ENCODE measurements around the gene HRNR. TPM values are rescaled to one million over a fixed set of nuclear protein-coding genes. Genes with fewer than 3 reads are reported as not detected.

Gene HRNR
- total and polyA plus RNA-seq, 2 experiments from 2014 or later, result not detected

- no peak overlapping the region for H3K27ac ChIP-seq
- no peaks in the 10 kb centered on the region for H3K9me2 ChIP-seq (replicated peaks; ENCODE audit: insufficient read depth)
- no peaks in the 10 kb centered on the region for H3K27me3 ChIP-seq
- no peaks in the 10 kb centered on the region for H3K4me1 ChIP-seq (ENCODE audit: insufficient read depth)
- no peaks in the 10 kb centered on the region for H3K36me3 ChIP-seq (replicated peaks; ENCODE audit: insufficient read depth, low read depth)
- no peak overlapping the region for H3K4me3 ChIP-seq
- H4K20me1 ChIP-seq (ENCODE audit: insufficient read depth, poor library complexity, severe bottlenecking), result no peaks in the 10 kb centered on the region
- DNase-seq (ENCODE audit: low spot score), result no peak
- no peak overlapping the region for H3K4me2 ChIP-seq
- 48% methylated on average over 3 of the region's 3 CpGs for WGBS (ENCODE audit: low lambda C conversion rate, missing lambda C conversion rate)
- no peak overlapping the region for H2AFZ ChIP-seq
- H3K79me2 ChIP-seq, result no peaks in the 10 kb centered on the region
- H3K9me3 ChIP-seq (ENCODE audit: low read depth), result no peaks in the 10 kb centered on the region
- TF ChIP-seq CTCF (IDR thresholded peaks at IDR 0.05; ENCODE audit: poor library complexity) (no peak), EZH2phosphoT487 (IDR thresholded peaks at IDR 0.05; ENCODE audit: low read depth, severe bottlenecking, unreplicated experiment) (no peak), EZH2 (IDR thresholded peaks at IDR 0.05; ENCODE audit: borderline replicate concordance) (no peak)
Measured at GRCh38 chr1:152228831-152229230, 4.8 kb upstream of the HRNR start.

- H3K27me3 ChIP-seq, result no peaks in the 10 kb centered on the region
- no peak overlapping the region for H2AFZ ChIP-seq
- H3K9me2 ChIP-seq (replicated peaks; ENCODE audit: insufficient read depth), result no peaks in the 10 kb centered on the region
- no peaks in the 10 kb centered on the region for H3K9me3 ChIP-seq (ENCODE audit: low read depth)
- H3K4me2 ChIP-seq, result no peak overlapping the region
- H3K36me3 ChIP-seq (replicated peaks; ENCODE audit: insufficient read depth, low read depth), result no peaks in the 10 kb centered on the region
- no peaks in the 10 kb centered on the region for H3K4me1 ChIP-seq (ENCODE audit: insufficient read depth)
- no peaks in the 10 kb centered on the region for H3K79me2 ChIP-seq
- TF ChIP-seq EZH2phosphoT487 (IDR thresholded peaks at IDR 0.05; ENCODE audit: low read depth, severe bottlenecking, unreplicated experiment) (no peak), CTCF (IDR thresholded peaks at IDR 0.05; ENCODE audit: poor library complexity) (no peak), EZH2 (IDR thresholded peaks at IDR 0.05; ENCODE audit: borderline replicate concordance) (no peak)
- no peak overlapping the region for H3K4me3 ChIP-seq
- H3K27ac ChIP-seq, result no peak overlapping the region
- DNase-seq (ENCODE audit: low spot score), result no peak
- H4K20me1 ChIP-seq (ENCODE audit: insufficient read depth, poor library complexity, severe bottlenecking), result no peaks in the 10 kb centered on the region
- WGBS (ENCODE audit: low lambda C conversion rate, missing lambda C conversion rate), result 84% methylated on average over 1 of the region's 1 CpG
Measured at GRCh38 chr1:152227310-152227928, 3.4 kb upstream of the HRNR start.

- no peaks in the 10 kb centered on the region for H3K9me2 ChIP-seq (replicated peaks; ENCODE audit: insufficient read depth)
- H2AFZ ChIP-seq, result no peak overlapping the region
- H4K20me1 ChIP-seq (ENCODE audit: insufficient read depth, poor library complexity, severe bottlenecking), result no peaks in the 10 kb centered on the region
- no peaks in the 10 kb centered on the region for H3K27me3 ChIP-seq
- H3K4me2 ChIP-seq, result no peak overlapping the region
- no peaks in the 10 kb centered on the region for H3K79me2 ChIP-seq
- 42% methylated on average over 3 of the region's 3 CpGs for WGBS (ENCODE audit: low lambda C conversion rate, missing lambda C conversion rate)
- no peak for DNase-seq (ENCODE audit: low spot score)
- H3K4me3 ChIP-seq, result no peak overlapping the region
- H3K27ac ChIP-seq, result no peak overlapping the region
- no peaks in the 10 kb centered on the region for H3K36me3 ChIP-seq (replicated peaks; ENCODE audit: insufficient read depth, low read depth)
- TF ChIP-seq EZH2phosphoT487 (IDR thresholded peaks at IDR 0.05; ENCODE audit: low read depth, severe bottlenecking, unreplicated experiment) (no peak), CTCF (IDR thresholded peaks at IDR 0.05; ENCODE audit: poor library complexity) (no peak), EZH2 (IDR thresholded peaks at IDR 0.05; ENCODE audit: borderline replicate concordance) (no peak)
- no peaks in the 10 kb centered on the region for H3K4me1 ChIP-seq (ENCODE audit: insufficient read depth)
- H3K9me3 ChIP-seq (ENCODE audit: low read depth), result no peaks in the 10 kb centered on the region
Measured at GRCh38 chr1:152225678-152226077, 1.7 kb upstream of the HRNR start.

Data from hepatocyte (in vitro differentiated cells).